Measurements from ENCODE around the gene CERK.

The CERK gene

DNA sequence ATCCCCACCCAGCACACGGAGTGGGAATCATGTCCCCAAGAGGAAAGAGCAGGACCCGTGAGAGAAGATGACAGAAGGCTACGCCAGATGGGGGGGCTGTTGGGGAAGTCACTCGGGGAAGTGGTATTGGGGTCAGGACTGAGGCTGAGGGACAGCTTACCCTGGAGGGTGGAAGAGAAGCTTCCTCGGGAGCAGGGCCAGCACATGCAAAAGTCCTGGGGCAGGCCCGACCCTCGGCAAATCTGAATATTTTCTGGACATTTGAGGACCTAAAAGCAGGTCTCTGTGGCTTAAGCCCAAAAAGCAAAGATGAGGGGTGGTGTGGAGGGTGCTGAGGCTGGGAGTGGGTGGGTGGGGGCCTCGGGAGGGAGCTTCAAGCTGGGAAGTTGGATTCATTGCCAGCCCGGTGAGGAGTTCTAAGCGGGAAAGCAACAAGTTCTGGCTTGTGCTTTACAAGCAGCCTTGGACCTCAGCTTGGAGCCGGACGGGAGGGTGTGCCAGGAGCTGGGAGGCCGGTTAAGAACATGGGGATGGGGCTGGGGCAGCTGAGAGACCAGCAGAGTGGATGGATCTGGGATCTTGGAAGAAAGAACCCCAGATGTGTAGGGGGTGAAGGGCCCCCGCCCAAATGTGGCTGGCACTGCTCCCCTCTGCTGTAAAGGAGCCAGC, 83.0 kb downstream of the CERK start:
- Histone ChIP-seq H3K9me3 (ENCODE audit: insufficient read depth, low read length) (no peaks in the 10 kb centered on the region), H3K4me3 (ENCODE audit: insufficient read length, low read depth) (no peak overlapping the region), H3K9ac (ENCODE audit: insufficient read length, low read depth) (no peak overlapping the region), H3K4me1 (ENCODE audit: insufficient read depth, insufficient read length) (peaks cover 2% of the 10 kb centered on the region), H3K27me3 (ENCODE audit: insufficient read depth, insufficient read length) (no peaks in the 10 kb centered on the region), H3K36me3 (ENCODE audit: insufficient read depth, insufficient read length, low read length) (no peaks in the 10 kb centered on the region)
- no peak for TF ChIP-seq YY1 (IDR thresholded peaks at IDR 0.05; ENCODE audit: insufficient read depth, insufficient read length)
- TF ChIP-seq SUZ12 (IDR thresholded peaks at IDR 0.05; ENCODE audit: extremely low read depth, insufficient read depth, insufficient read length): no peak
- no peak for TF ChIP-seq ZNF274 (IDR thresholded peaks at IDR 0.05; ENCODE audit: low read depth, low read length)
- DNase-seq (ENCODE audit: low read depth, low spot score): no peak

DNA sequence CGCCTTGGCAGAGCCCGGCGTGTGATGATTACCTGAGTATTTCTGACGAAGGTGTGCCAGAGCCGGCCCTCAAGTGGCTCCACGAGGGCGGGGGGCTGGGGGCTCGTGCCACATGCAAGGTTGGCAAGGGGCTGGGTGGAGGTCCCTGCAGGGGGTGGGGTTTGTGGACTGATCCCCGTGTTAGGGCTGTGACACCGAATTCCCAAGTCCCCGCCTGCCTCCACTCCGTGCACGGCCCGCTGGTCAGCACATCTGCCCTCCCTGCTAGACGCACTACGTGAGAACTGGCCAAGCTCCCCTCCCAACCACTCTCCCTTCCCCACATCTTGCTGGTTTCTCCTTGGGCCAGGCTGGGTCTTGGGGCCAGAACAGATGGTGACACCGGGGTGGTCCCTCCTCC, 83.6 kb downstream of the CERK start:
- no peak for DNase-seq (ENCODE audit: low read depth, low spot score)
- no peaks in the 10 kb centered on the region for H3K27me3 ChIP-seq (ENCODE audit: insufficient read depth, insufficient read length)
- H3K9me3 ChIP-seq (ENCODE audit: insufficient read depth, low read length): no peaks in the 10 kb centered on the region
- TF ChIP-seq YY1 (IDR thresholded peaks at IDR 0.05; ENCODE audit: insufficient read depth, insufficient read length): no peak
- no peak for TF ChIP-seq SUZ12 (IDR thresholded peaks at IDR 0.05; ENCODE audit: extremely low read depth, insufficient read depth, insufficient read length)
- TF ChIP-seq ZNF274 (IDR thresholded peaks at IDR 0.05; ENCODE audit: low read depth, low read length): no peak
- H3K4me1 ChIP-seq (ENCODE audit: insufficient read depth, insufficient read length): peaks cover 2% of the 10 kb centered on the region
- H3K4me3 ChIP-seq (ENCODE audit: insufficient read length, low read depth): no peak overlapping the region
- H3K36me3 ChIP-seq (ENCODE audit: insufficient read depth, insufficient read length, low read length): no peaks in the 10 kb centered on the region
- H3K9ac ChIP-seq (ENCODE audit: insufficient read length, low read depth): no peak overlapping the region

DNA sequence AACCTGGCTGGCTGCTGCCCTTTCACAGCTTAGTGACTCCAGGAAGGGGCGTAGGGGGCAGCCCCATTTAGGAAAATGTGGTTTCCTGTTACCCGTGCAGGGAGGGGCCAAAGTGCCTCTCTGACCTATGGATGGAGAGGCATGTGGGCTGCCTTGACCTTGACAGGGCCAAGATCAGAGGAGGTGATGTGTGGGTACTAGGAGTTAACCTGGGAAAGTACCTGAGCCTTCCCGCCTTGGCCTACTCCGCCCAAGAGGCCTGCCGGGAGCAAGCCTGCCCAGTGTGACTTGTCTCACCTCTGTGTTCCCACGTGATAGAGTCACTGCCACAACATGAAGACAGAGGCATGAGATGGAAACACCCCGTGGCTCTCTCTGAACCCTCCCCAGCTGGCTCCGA, 84.5 kb downstream of the CERK start:
- no peaks in the 10 kb centered on the region for H3K36me3 ChIP-seq (ENCODE audit: insufficient read depth, insufficient read length, low read length)
- TF ChIP-seq YY1 (IDR thresholded peaks at IDR 0.05; ENCODE audit: insufficient read depth, insufficient read length): no peak
- TF ChIP-seq ZNF274 (IDR thresholded peaks at IDR 0.05; ENCODE audit: low read depth, low read length): no peak
- TF ChIP-seq SUZ12 (IDR thresholded peaks at IDR 0.05; ENCODE audit: extremely low read depth, insufficient read depth, insufficient read length): no peak
- H3K9me3 ChIP-seq (ENCODE audit: insufficient read depth, low read length): no peaks in the 10 kb centered on the region
- DNase-seq (ENCODE audit: low read depth, low spot score): no peak
- H3K4me3 ChIP-seq (ENCODE audit: insufficient read length, low read depth): no peak overlapping the region
- H3K9ac ChIP-seq (ENCODE audit: insufficient read length, low read depth): no peak overlapping the region
- H3K27me3 ChIP-seq (ENCODE audit: insufficient read depth, insufficient read length): no peaks in the 10 kb centered on the region
- peaks cover 2% of the 10 kb centered on the region for H3K4me1 ChIP-seq (ENCODE audit: insufficient read depth, insufficient read length)

DNA sequence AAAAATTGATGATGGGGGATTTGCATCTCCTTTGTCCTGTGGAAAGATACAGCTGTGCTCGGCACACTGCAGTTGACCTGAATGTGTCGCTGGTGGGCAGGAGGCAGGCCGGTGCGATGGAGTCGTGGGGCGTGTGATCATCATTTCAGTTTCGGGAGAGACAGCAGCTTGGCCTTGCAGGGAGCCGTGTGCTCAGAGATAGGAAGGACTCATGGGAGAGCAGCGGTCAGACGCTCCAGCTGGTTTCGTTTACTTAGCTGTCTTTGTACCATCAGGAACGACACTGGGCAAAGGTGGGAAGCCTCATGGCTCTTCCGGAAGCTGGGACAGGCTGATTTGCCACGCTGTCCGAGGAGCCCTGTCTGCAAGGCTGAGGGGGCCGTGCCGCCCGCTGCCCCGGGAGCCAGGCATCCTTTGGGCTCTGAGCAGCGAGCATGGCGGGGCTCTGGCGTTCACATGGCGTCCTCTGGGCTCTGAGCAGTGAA, 85.2 kb downstream of the CERK start:
- H3K4me3 ChIP-seq (ENCODE audit: insufficient read length, low read depth): no peak overlapping the region
- H3K9me3 ChIP-seq (ENCODE audit: insufficient read depth, low read length): no peaks in the 10 kb centered on the region
- H3K9ac ChIP-seq (ENCODE audit: insufficient read length, low read depth): no peak overlapping the region
- TF ChIP-seq YY1 (IDR thresholded peaks at IDR 0.05; ENCODE audit: insufficient read depth, insufficient read length) (no peak), SUZ12 (IDR thresholded peaks at IDR 0.05; ENCODE audit: extremely low read depth, insufficient read depth, insufficient read length) (no peak), ZNF274 (IDR thresholded peaks at IDR 0.05; ENCODE audit: low read depth, low read length) (no peak)
- DNase-seq (ENCODE audit: low read depth, low spot score): no peak
- no peaks in the 10 kb centered on the region for H3K27me3 ChIP-seq (ENCODE audit: insufficient read depth, insufficient read length)
- H3K4me1 ChIP-seq (ENCODE audit: insufficient read depth, insufficient read length): peaks cover 2% of the 10 kb centered on the region
- H3K36me3 ChIP-seq (ENCODE audit: insufficient read depth, insufficient read length, low read length): no peaks in the 10 kb centered on the region

DNA sequence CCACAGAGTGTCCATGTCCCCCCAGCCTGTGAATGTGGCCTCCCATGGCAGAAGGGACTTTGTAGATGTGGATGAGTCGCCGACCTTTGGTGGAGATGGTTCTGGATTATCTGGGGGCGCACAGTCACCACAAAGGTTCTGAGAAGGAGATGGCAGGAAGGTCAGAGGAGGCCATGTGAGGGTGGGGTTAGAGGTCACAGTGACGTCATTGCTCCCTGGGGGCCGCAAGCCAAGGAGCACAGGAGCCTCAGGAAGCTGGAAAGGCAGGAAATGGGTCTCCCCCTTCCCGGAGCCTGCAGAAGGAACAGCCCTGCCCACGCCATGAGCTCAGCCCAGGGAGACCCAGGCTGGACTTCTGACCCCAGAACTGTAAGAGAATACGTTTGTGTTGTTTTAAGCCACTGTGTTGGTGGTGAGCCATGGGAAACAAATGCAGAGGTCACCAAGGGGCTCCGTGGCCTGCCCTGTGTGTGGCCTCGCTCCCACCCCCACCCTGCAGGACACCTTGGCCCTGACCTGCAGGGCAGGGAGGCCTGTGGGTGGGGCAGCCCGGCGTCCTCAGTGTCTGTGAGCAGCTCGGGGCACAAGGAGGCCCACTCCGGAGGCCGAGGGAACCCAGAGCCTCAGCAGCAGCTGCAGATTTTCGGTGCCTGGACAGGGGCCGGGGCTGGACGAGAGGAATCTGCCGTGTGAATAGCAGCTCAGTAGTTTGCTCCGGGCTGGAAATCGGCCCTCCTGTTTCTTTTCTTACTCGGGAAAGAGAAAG, 85.8 kb downstream of the CERK start:
- H3K9me3 ChIP-seq (ENCODE audit: insufficient read depth, low read length): no peaks in the 10 kb centered on the region
- TF ChIP-seq SUZ12 (IDR thresholded peaks at IDR 0.05; ENCODE audit: extremely low read depth, insufficient read depth, insufficient read length) (no peak), ZNF274 (IDR thresholded peaks at IDR 0.05; ENCODE audit: low read depth, low read length) (no peak), YY1 (IDR thresholded peaks at IDR 0.05; ENCODE audit: insufficient read depth, insufficient read length) (no peak)
- no peak overlapping the region for H3K9ac ChIP-seq (ENCODE audit: insufficient read length, low read depth)
- H3K4me3 ChIP-seq (ENCODE audit: insufficient read length, low read depth): no peak overlapping the region
- H3K27me3 ChIP-seq (ENCODE audit: insufficient read depth, insufficient read length): no peaks in the 10 kb centered on the region
- DNase-seq (ENCODE audit: low read depth, low spot score): no peak
- H3K36me3 ChIP-seq (ENCODE audit: insufficient read depth, insufficient read length, low read length): no peaks in the 10 kb centered on the region
- peaks cover 2% of the 10 kb centered on the region for H3K4me1 ChIP-seq (ENCODE audit: insufficient read depth, insufficient read length)

DNA sequence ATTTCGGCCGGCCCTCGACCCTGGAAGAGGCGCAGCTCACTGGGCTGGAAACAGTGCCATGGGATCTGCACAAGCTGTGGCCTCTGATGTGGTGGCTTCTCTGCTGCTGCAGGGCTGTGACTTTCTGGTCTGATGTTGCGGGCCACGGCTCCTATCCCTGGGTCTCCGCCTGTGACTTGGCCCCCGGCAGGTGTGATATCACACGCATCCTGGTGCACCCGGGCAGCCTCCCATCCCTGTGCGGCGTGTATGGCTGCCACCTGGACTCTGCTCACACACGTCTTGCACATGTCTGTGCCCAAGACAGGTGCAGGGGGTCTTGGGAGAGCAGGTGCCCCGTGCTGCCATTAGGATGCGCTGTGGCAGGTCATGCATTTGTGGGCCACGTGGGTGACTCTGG, 86.7 kb downstream of the CERK start:
- DNase-seq (ENCODE audit: low read depth, low spot score): no peak
- Histone ChIP-seq H3K9me3 (ENCODE audit: insufficient read depth, low read length) (no peaks in the 10 kb centered on the region), H3K4me1 (ENCODE audit: insufficient read depth, insufficient read length) (peaks cover 2% of the 10 kb centered on the region), H3K27me3 (ENCODE audit: insufficient read depth, insufficient read length) (no peaks in the 10 kb centered on the region), H3K36me3 (ENCODE audit: insufficient read depth, insufficient read length, low read length) (no peaks in the 10 kb centered on the region), H3K9ac (ENCODE audit: insufficient read length, low read depth) (no peak overlapping the region), H3K4me3 (ENCODE audit: insufficient read length, low read depth) (no peak overlapping the region)
- TF ChIP-seq YY1 (IDR thresholded peaks at IDR 0.05; ENCODE audit: insufficient read depth, insufficient read length) (no peak), ZNF274 (IDR thresholded peaks at IDR 0.05; ENCODE audit: low read depth, low read length) (no peak), SUZ12 (IDR thresholded peaks at IDR 0.05; ENCODE audit: extremely low read depth, insufficient read depth, insufficient read length) (no peak)

DNA sequence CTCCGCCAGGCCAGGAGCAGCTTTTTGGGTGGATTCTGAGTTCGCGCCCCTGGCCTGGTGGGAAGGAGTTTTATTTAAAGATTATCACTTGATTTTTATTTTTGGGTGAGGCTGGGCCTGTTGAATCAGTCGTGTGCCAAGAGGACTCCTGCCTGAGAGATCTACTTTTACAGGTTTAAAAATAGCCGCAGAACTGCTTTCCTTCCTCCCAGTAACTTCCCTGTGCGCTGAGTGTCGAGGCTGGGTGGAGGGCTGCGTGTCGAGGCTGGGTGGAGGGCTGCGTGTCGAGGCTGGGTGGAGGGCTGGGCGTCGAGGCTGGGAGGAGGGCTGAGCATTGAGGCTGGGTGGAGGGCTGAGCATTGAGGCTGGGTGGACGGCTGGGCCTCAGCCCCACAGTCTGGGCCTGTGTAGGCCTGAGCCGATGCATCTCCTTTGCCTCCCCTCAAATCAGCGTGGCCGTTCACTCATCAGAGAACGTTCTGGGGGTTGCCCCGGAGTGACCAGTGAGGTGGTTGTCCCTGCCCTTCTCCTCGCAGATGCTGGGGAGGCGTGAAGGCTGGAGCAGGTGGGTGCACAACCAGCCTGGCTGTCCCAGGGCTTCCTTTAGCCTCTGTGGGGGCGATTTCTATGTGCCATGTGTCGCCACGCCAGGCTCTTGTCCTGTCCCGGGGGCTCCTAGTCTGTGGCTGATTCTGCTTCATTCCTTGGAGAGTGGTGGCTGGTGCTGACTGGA, 87.8 kb downstream of the CERK start:
- Histone ChIP-seq H3K4me1 (ENCODE audit: insufficient read depth, insufficient read length) (peaks cover 2% of the 10 kb centered on the region), H3K27me3 (ENCODE audit: insufficient read depth, insufficient read length) (no peaks in the 10 kb centered on the region), H3K36me3 (ENCODE audit: insufficient read depth, insufficient read length, low read length) (no peaks in the 10 kb centered on the region), H3K9me3 (ENCODE audit: insufficient read depth, low read length) (no peaks in the 10 kb centered on the region), H3K4me3 (ENCODE audit: insufficient read length, low read depth) (no peak overlapping the region), H3K9ac (ENCODE audit: insufficient read length, low read depth) (no peak overlapping the region)
- no peak for DNase-seq (ENCODE audit: low read depth, low spot score)
- no peak for TF ChIP-seq YY1 (IDR thresholded peaks at IDR 0.05; ENCODE audit: insufficient read depth, insufficient read length)
- no peak for TF ChIP-seq SUZ12 (IDR thresholded peaks at IDR 0.05; ENCODE audit: extremely low read depth, insufficient read depth, insufficient read length)
- TF ChIP-seq ZNF274 (IDR thresholded peaks at IDR 0.05; ENCODE audit: low read depth, low read length): no peak
